HepG2 (cell line): ENCODE measurements around the gene SMIM41. TPM values are rescaled to one million over a fixed set of nuclear protein-coding genes. Genes with fewer than 3 reads are reported as not detected.

Experiments
- FOXA3 ChIP-seq: IDR thresholded peaks from 2 replicates; pipeline ENCODE4 v1.6.1; 2016; ENCODE audit warnings: missing genetic modification reagents, missing compliant biosample characterization
- FOXK1 ChIP-seq: sonication (generic); formaldehyde crosslinking; IDR thresholded peaks from 2 replicates; pipeline ENCODE4 v1.4.0; 2020; ENCODE audit warnings: low read depth, missing genetic modification reagents, borderline replicate concordance
- HNF4A ChIP-seq: sonication (generic); formaldehyde crosslinking; IDR thresholded peaks from 2 replicates; pipeline ENCODE4 v1.4.0; 2020; ENCODE audit warnings: missing genetic modification reagents
- KDM5B ChIP-seq: sonication (generic); formaldehyde crosslinking; IDR thresholded peaks from 2 replicates; pipeline ENCODE4 v1.4.0; 2020; ENCODE audit warnings: missing genetic modification reagents, mild to moderate bottlenecking, borderline replicate concordance
- KLF16 ChIP-seq, 2 experiments: sonication (generic) in 1 of 2; formaldehyde crosslinking in 1 of 2; IDR thresholded peaks; 2 replicates each; pipeline versions ENCODE4 v1.6.1 to v1.8.0; 2016 to 2023; ENCODE audit warnings: missing genetic modification reagents in 2 of 2, missing compliant biosample characterization in 1 of 2
- MZF1 ChIP-seq: sonication (generic); formaldehyde crosslinking; IDR thresholded peaks from 2 replicates; pipeline ENCODE4 v1.8.1; 2023; ENCODE audit warnings: mild to moderate bottlenecking, missing genetic modification reagents, borderline replicate concordance
- NFAT5 ChIP-seq: sonication (generic); formaldehyde crosslinking; IDR thresholded peaks from 2 replicates; pipeline ENCODE4 v1.4.0; 2020; ENCODE audit warnings: missing genetic modification reagents
- SALL1 ChIP-seq: sonication (generic); formaldehyde crosslinking; IDR thresholded peaks from 2 replicates; pipeline ENCODE4 v1.8.0; 2022; ENCODE audit warnings: mild to moderate bottlenecking, missing genetic modification reagents
- THAP11 ChIP-seq: IDR thresholded peaks from 2 replicates; pipeline ENCODE4 v1.6.1; 2016; ENCODE audit warnings: missing biosample characterization, missing genetic modification reagents
- THAP9 ChIP-seq: sonication (generic); formaldehyde crosslinking; IDR thresholded peaks from 2 replicates; pipeline ENCODE4; 2020; ENCODE audit warnings: missing genetic modification reagents, mild to moderate bottlenecking, borderline replicate concordance
- TIGD3 ChIP-seq: sonication (generic); formaldehyde crosslinking; IDR thresholded peaks from 2 replicates; pipeline ENCODE4 v1.5.1; 2020; ENCODE audit warnings: mild to moderate bottlenecking, missing genetic modification reagents, borderline replicate concordance
- XRCC5 ChIP-seq: fragments of 200-400 bp; formaldehyde crosslinking; optimal IDR thresholded peaks from 2 replicates; pipeline ENCODE3; 2017; ENCODE audit warnings: mild to moderate bottlenecking, low read length
- ZKSCAN5 ChIP-seq: sonication (generic); formaldehyde crosslinking; IDR thresholded peaks from 2 replicates; pipeline ENCODE4 v1.5.1; 2020; ENCODE audit warnings: mild to moderate bottlenecking, missing genetic modification reagents
- ZMYM3 ChIP-seq: sonication (generic); formaldehyde crosslinking; IDR thresholded peaks from 2 replicates; pipeline ENCODE4 v1.5.1; 2020; ENCODE audit warnings: mild to moderate bottlenecking, missing genetic modification reagents
- ZNF335 ChIP-seq: sonication (generic); formaldehyde crosslinking; IDR thresholded peaks from 2 replicates; pipeline ENCODE4 v1.4.0; 2020; ENCODE audit warnings: missing genetic modification reagents
- ZNF446 ChIP-seq: sonication (generic); formaldehyde crosslinking; IDR thresholded peaks from 2 replicates; pipeline ENCODE4 v1.5.0; 2020; ENCODE audit warnings: mild to moderate bottlenecking, missing genetic modification reagents
- ZNF569 ChIP-seq: sonication (generic); formaldehyde crosslinking; IDR thresholded peaks from 2 replicates; pipeline ENCODE4 v1.5.0; 2020; ENCODE audit warnings: mild to moderate bottlenecking, missing genetic modification reagents, moderate library complexity, borderline replicate concordance
- ZNF607 ChIP-seq: sonication (generic); formaldehyde crosslinking; IDR thresholded peaks from 2 replicates; pipeline ENCODE4 v1.5.1; 2020; ENCODE audit warnings: missing genetic modification reagents, mild to moderate bottlenecking, borderline replicate concordance
- ZNF616 ChIP-seq: sonication (generic); formaldehyde crosslinking; IDR thresholded peaks from 2 replicates; pipeline ENCODE4 v1.5.0; 2020; ENCODE audit warnings: low read depth, mild to moderate bottlenecking, missing genetic modification reagents
- ZNF672 ChIP-seq: sonication (generic); formaldehyde crosslinking; IDR thresholded peaks from 2 replicates; pipeline ENCODE4 v1.8.1; 2022; ENCODE audit warnings: missing genetic modification reagents
- polyA plus RNA-seq, 8 experiments: library from polyadenylated mRNA; depleted of rRNA in 3 of 8; stranded (reverse) in 7 of 8; unstranded in 1 of 8; fragments of >200 nt; fragmentation: Illumina TruSeq in 4 of 8; extraction: Trizol in 4 of 8; gene quantifications; 2 replicates each; pipeline versions ENCODE4 v1.2.1 to v1.2.3, GENCODE V29; 2011 to 2016; ENCODE audit warnings: low read depth in 4 of 8, missing spikeins in 1 of 8, mixed read lengths in 1 of 8; ENCODE audit not compliant: insufficient read depth in 1 of 8
- total RNA-seq, 5 experiments: library from RNA; depleted of rRNA; stranded (reverse); fragments of >200 nt; fragmentation: Illumina TruSeq; extraction: Trizol; gene quantifications; 2 replicates each; pipeline ENCODE4 v1.2.3, GENCODE V29; 2016; ENCODE audit warnings: low read depth in 1 of 5

SMIM41 gene
- total and polyA plus RNA-seq, 2 of the 13 experiments (the other 11 are each of a cell fraction or from before 2014, with no cell fraction given), result not detected

GRCh38 chr12:52069327-52070184 is 9.9 kb upstream of the SMIM41 start, which contains the start of gene ATG101 (continued):
- TF ChIP-seq ZNF446 (CRISPR knock-in tag) (0 out of 2 replicates have a peak, but pooled peaks have one; percentile 25), MZF1 (CRISPR knock-in tag) (peak; percentile 15; the same call in 1 of the 2 replicates), ZNF616 (CRISPR knock-in tag) (0 out of 2 replicates have a peak, but pooled peaks have one; percentile 29), XRCC5 (peak; percentile 92), NFAT5 (CRISPR knock-in tag) (no peak), SALL1 (CRISPR knock-in tag) (peak; percentile 79), ZNF672 (CRISPR knock-in tag) (no peak), TIGD3 (CRISPR knock-in tag) (no peak), HNF4A (no peak), ZNF607 (CRISPR knock-in tag) (no peak), KLF16 (CRISPR knock-in tag; IDR thresholded peaks at IDR 0.05) (peak in 1 of 2 experiments; percentile 73; a peak in 2 of 4 replicates), FOXA3 (CRISPR knock-in tag) (peak; percentile 77), ZNF335 (CRISPR knock-in tag) (peak; percentile 25; the same call in 1 of the 2 replicates), THAP11 (peak; percentile 93), ZNF569 (no peak; the same call in 1 of the 2 replicates), FOXK1 (CRISPR knock-in tag) (peak; percentile 88), ZMYM3 (CRISPR knock-in tag) (no peak), THAP9 (CRISPR knock-in tag) (peak; percentile 86; the same call in 1 of the 2 replicates), ZKSCAN5 (no peak), KDM5B (CRISPR knock-in tag) (peak; percentile 85)
